ENCODE results near the gene CCNG2. TPM values are rescaled to one million over a fixed set of nuclear protein-coding genes. Genes with fewer than 3 reads are reported as not detected.

Gene CCNG2
- total RNA-seq, 1 donor from 2014 or later = 48.1 TPM

- no peak overlapping the region for H3K4me3 Mint-ChIP-seq (ENCODE audit: unreplicated experiment)
- DNase-seq (ENCODE audit: low spot score) = no peak
- H3K4me1 Mint-ChIP-seq (ENCODE audit: low read depth) = peaks cover 4% of the 10 kb centered on the region
Observed at GRCh38 chr4:77188498-77189220, 31.7 kb downstream of the CCNG2 start.

GRCh38 chr4:77189412-77189811 lies 32.4 kb downstream of the CCNG2 start:
- DNase-seq (ENCODE audit: low spot score) = no peak
- H3K27me3 Mint-ChIP-seq (ENCODE audit: low read depth) = peaks cover 10% of the 10 kb centered on the region
- no peaks in the 10 kb centered on the region for H3K36me3 Mint-ChIP-seq (ENCODE audit: low read depth)
- no peaks in the 10 kb centered on the region for H3K9me3 Mint-ChIP-seq (ENCODE audit: low read depth)
- no peaks in the 10 kb centered on the region for H3K4me1 Mint-ChIP-seq (ENCODE audit: low read depth)
- TF ChIP-seq CTCF (IDR thresholded peaks at IDR 0.05) = no peak
- H3K27ac Mint-ChIP-seq (ENCODE audit: unreplicated experiment) = no peak overlapping the region
- H3K4me3 Mint-ChIP-seq (ENCODE audit: unreplicated experiment) = no peak overlapping the region

More at GRCh38 chr4:77188498-77189220, 31.7 kb downstream of the CCNG2 start:
- no peak overlapping the region for H3K27ac Mint-ChIP-seq (ENCODE audit: unreplicated experiment)
- H3K27me3 Mint-ChIP-seq (ENCODE audit: low read depth) = peaks cover 9% of the 10 kb centered on the region
- no peaks in the 10 kb centered on the region for H3K36me3 Mint-ChIP-seq (ENCODE audit: low read depth)
- no peaks in the 10 kb centered on the region for H3K9me3 Mint-ChIP-seq (ENCODE audit: low read depth)
- no peak for TF ChIP-seq CTCF (IDR thresholded peaks at IDR 0.05)

- no peaks in the 10 kb centered on the region for H3K4me1 Mint-ChIP-seq (ENCODE audit: low read depth)
Observed at GRCh38 chr4:77190053-77190452, 33.0 kb downstream of the CCNG2 start.

GRCh38 chr4:77193046-77193445 lies 36.0 kb downstream of the CCNG2 start:
- no peak for DNase-seq (ENCODE audit: low spot score)
- no peaks in the 10 kb centered on the region for H3K9me3 Mint-ChIP-seq (ENCODE audit: low read depth)
- no peak overlapping the region for H3K4me3 Mint-ChIP-seq (ENCODE audit: unreplicated experiment)
- H3K4me1 Mint-ChIP-seq (ENCODE audit: low read depth) = no peaks in the 10 kb centered on the region
- peaks cover 7% of the 10 kb centered on the region for H3K27me3 Mint-ChIP-seq (ENCODE audit: low read depth)
- H3K27ac Mint-ChIP-seq (ENCODE audit: unreplicated experiment) = no peak overlapping the region
- H3K36me3 Mint-ChIP-seq (ENCODE audit: low read depth) = no peaks in the 10 kb centered on the region
- no peak for TF ChIP-seq CTCF (IDR thresholded peaks at IDR 0.05)

More at GRCh38 chr4:77190053-77190452, 33.0 kb downstream of the CCNG2 start:
- Mint-ChIP-seq H3K36me3 (ENCODE audit: low read depth) (no peaks in the 10 kb centered on the region), H3K4me3 (ENCODE audit: unreplicated experiment) (no peak overlapping the region), H3K27ac (ENCODE audit: unreplicated experiment) (no peak overlapping the region), H3K9me3 (ENCODE audit: low read depth) (no peaks in the 10 kb centered on the region), H3K27me3 (ENCODE audit: low read depth) (peaks cover 12% of the 10 kb centered on the region)
- no peak for TF ChIP-seq CTCF (IDR thresholded peaks at IDR 0.05)
- DNase-seq (ENCODE audit: low spot score) = no peak

- no peak for DNase-seq (ENCODE audit: low spot score)
- Mint-ChIP-seq H3K9me3 (ENCODE audit: low read depth) (no peaks in the 10 kb centered on the region), H3K27me3 (ENCODE audit: low read depth) (peaks cover 7% of the 10 kb centered on the region), H3K4me3 (ENCODE audit: unreplicated experiment) (no peak overlapping the region), H3K4me1 (ENCODE audit: low read depth) (no peaks in the 10 kb centered on the region), H3K27ac (ENCODE audit: unreplicated experiment) (no peak overlapping the region), H3K36me3 (ENCODE audit: low read depth) (no peaks in the 10 kb centered on the region)
- TF ChIP-seq CTCF (IDR thresholded peaks at IDR 0.05) = no peak
Observed at GRCh38 chr4:77193511-77194102, 36.6 kb downstream of the CCNG2 start.

Data from chondrocyte (in vitro differentiated cells).